ENCODE results near the gene TDRD3. TPM values are rescaled to one million over a fixed set of nuclear protein-coding genes. Genes with fewer than 3 reads are reported as not detected.

TDRD3 gene
- polyA plus RNA-seq, 1 of the 3 experiments (the other 2 are of a cell fraction) = 3.8 TPM

- Histone ChIP-seq H3K4me2 (no peak overlapping the region), H3K27me3 (ENCODE audit: insufficient read depth) (no peaks in the 10 kb centered on the region), H3K36me3 (replicated peaks in 1 of 2; ENCODE audit: control insufficient read depth in 1 of 2, insufficient read depth in 2 of 2, low read length in 1 of 2) (no peaks in the 10 kb centered on the region), H3K9me3 (no peaks in the 10 kb centered on the region), H3K9me2 (no peaks in the 10 kb centered on the region), H4K20me1 (ENCODE audit: insufficient read depth) (no peaks in the 10 kb centered on the region), H2AFZ (ENCODE audit: low read depth) (no peak overlapping the region), H3F3A (replicated peaks; ENCODE audit: insufficient read depth) (no peaks in the 10 kb centered on the region), H3K79me2 (ENCODE audit: insufficient read depth) (no peaks in the 10 kb centered on the region), H3K27ac (ENCODE audit: low read depth in 2 of 2, low read length in 1 of 2) (no peak overlapping the region), H3K4me3 (ENCODE audit: low read depth in 2 of 2, low read length in 1 of 2) (no peak overlapping the region), H3K4me1 (ENCODE audit: control insufficient read depth in 1 of 2, insufficient read depth in 2 of 2, low read depth in 1 of 2, low read length in 1 of 2) (no peaks in the 10 kb centered on the region), H3K9ac (no peak overlapping the region)
- ChIA-PET CTCF (no interaction called here), POLR2A (no interaction called here)
- DNase-seq = no peak
- TF ChIP-seq, protein P1, sequence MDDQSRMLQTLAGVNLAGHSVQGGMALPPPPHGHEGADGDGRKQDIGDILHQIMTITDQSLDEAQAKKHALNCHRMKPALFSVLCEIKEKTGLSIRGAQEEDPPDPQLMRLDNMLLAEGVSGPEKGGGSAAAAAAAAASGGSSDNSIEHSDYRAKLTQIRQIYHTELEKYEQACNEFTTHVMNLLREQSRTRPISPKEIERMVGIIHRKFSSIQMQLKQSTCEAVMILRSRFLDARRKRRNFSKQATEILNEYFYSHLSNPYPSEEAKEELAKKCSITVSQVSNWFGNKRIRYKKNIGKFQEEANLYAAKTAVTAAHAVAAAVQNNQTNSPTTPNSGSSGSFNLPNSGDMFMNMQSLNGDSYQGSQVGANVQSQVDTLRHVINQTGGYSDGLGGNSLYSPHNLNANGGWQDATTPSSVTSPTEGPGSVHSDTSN (IDR thresholded peaks at IDR 0.05) = no peak
- no peak for TF ChIP-seq SMC3 (IDR thresholded peaks at IDR 0.05; ENCODE audit: low read depth, low read length)
- TF ChIP-seq, protein P2, sequence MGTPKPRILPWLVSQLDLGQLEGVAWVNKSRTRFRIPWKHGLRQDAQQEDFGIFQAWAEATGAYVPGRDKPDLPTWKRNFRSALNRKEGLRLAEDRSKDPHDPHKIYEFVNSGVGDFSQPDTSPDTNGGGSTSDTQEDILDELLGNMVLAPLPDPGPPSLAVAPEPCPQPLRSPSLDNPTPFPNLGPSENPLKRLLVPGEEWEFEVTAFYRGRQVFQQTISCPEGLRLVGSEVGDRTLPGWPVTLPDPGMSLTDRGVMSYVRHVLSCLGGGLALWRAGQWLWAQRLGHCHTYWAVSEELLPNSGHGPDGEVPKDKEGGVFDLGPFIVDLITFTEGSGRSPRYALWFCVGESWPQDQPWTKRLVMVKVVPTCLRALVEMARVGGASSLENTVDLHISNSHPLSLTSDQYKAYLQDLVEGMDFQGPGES (IDR thresholded peaks at IDR 0.05; ENCODE audit: low read depth, low read length) = no peak
- WGBS (ENCODE audit: low lambda C conversion rate) = 71% methylated on average over 1 of the region's 1 CpG
Measured at GRCh38 chr13:60623151-60623550, 226.1 kb downstream of the TDRD3 start.

Small RNA genes within 50 kb of the gene (small RNA-seq; reads per million reads assigned to genes)
- 0 reads per million in 7 experiments for gene RNA5SP31

Other genes starting within 250 kb of the TDRD3 start
- 5.4 TPM in 2 replicates for gene DIAPH3, start 233.3 kb upstream of the TDRD3 start, polyA plus RNA-seq (2012; rRNA removed)